SK-N-SH treated with all-trans-retinoic acid at 6 μM for 48 hours (cell line): ENCODE data around the gene MAP4K4.

Experiments
- ATAC-seq: fragments of 200-7000 bp; cut with Tn5 transposase; 3 replicates; pipeline ENCODE4 v1.9.1; 2020; ENCODE audit warnings: mild to moderate bottlenecking, moderate library complexity
- BACH2 ChIP-seq: fragments of 250-450 bp; sonication (Bioruptor Pico); IDR thresholded peaks from 2 replicates; pipeline ENCODE4 v1.9.0; 2021; ENCODE audit warnings: mild to moderate bottlenecking, borderline replicate concordance
- CREB5 ChIP-seq: fragments of 250-450 bp; sonication (Bioruptor Pico); IDR thresholded peaks from 2 replicates; pipeline ENCODE4 v1.5.1; 2020; ENCODE audit warnings: low read depth, mild to moderate bottlenecking, moderate library complexity
- CSDC2 ChIP-seq: fragments of 250-450 bp; sonication (Bioruptor Pico); IDR thresholded peaks from 2 replicates; pipeline ENCODE4 v1.5.0; 2020; ENCODE audit warnings: mild to moderate bottlenecking, moderate library complexity
- CSRNP3 ChIP-seq: fragments of 250-450 bp; sonication (Bioruptor Pico); IDR thresholded peaks from 2 replicates; pipeline ENCODE4 v1.5.1; 2021; ENCODE audit warnings: mild to moderate bottlenecking, moderate library complexity
- ESRRG ChIP-seq: fragments of 250-450 bp; sonication (Bioruptor Pico); IDR thresholded peaks from 2 replicates; pipeline ENCODE4 v1.6.1; 2021; ENCODE audit warnings: mild to moderate bottlenecking
- GLIS3 ChIP-seq: fragments of 250-450 bp; sonication (Bioruptor Pico); IDR thresholded peaks from 2 replicates; pipeline ENCODE4 v1.5.0; 2020; ENCODE audit warnings: mild to moderate bottlenecking, moderate library complexity
- ISL1 ChIP-seq: fragments of 250-450 bp; sonication (Bioruptor Pico); IDR thresholded peaks from 2 replicates; pipeline ENCODE4 v2.1.2; 2022; ENCODE audit warnings: mild to moderate bottlenecking, moderate library complexity
- OSR1 ChIP-seq: fragments of 250-450 bp; sonication (Bioruptor Pico); IDR thresholded peaks from 2 replicates; pipeline ENCODE4 v1.8.0; 2022; ENCODE audit warnings: moderate library complexity, mild to moderate bottlenecking, inconsistent platforms
- PATZ1 ChIP-seq: fragments of 250-450 bp; sonication (Bioruptor Pico); IDR thresholded peaks from 2 replicates; pipeline ENCODE4 v1.8.0; 2020; ENCODE audit warnings: mild to moderate bottlenecking, moderate library complexity, borderline replicate concordance
- PPARA ChIP-seq: fragments of 250-450 bp; sonication (Bioruptor Pico); IDR thresholded peaks from 2 replicates; pipeline ENCODE4 v1.5.0; 2020; ENCODE audit warnings: mild to moderate bottlenecking, borderline replicate concordance
- RARB ChIP-seq: fragments of 250-450 bp; sonication (Bioruptor Pico); IDR thresholded peaks from 2 replicates; pipeline ENCODE4 v1.8.0; 2021; ENCODE audit warnings: mild to moderate bottlenecking, moderate library complexity
- SNAI2 ChIP-seq: fragments of 250-450 bp; sonication (Bioruptor Pico); IDR thresholded peaks from 2 replicates; pipeline ENCODE4 v1.5.0; 2020; ENCODE audit warnings: mild to moderate bottlenecking, moderate library complexity
- TCF4 ChIP-seq: fragments of 250-450 bp; sonication (Bioruptor Pico); IDR thresholded peaks from 2 replicates; pipeline ENCODE4 v1.8.0; 2021; ENCODE audit warnings: mild to moderate bottlenecking, moderate library complexity, borderline replicate concordance
- TSHZ2 ChIP-seq: fragments of 250-450 bp; sonication (Bioruptor Pico); IDR thresholded peaks from 2 replicates; pipeline ENCODE4 v1.5.0; 2020; ENCODE audit warnings: mild to moderate bottlenecking, moderate library complexity
- ZC3H10 ChIP-seq: fragments of 250-450 bp; sonication (Bioruptor Pico); IDR thresholded peaks from 2 replicates; pipeline ENCODE4 v1.5.1; 2021; ENCODE audit warnings: mild to moderate bottlenecking, moderate library complexity
- ZFP3 ChIP-seq: fragments of 250-450 bp; sonication (Bioruptor Pico); IDR thresholded peaks from 2 replicates; pipeline ENCODE4 v1.5.0; 2020; ENCODE audit warnings: mild to moderate bottlenecking, moderate library complexity
- ZNF565 ChIP-seq: fragments of 450-650 bp; formaldehyde crosslinking; conservative IDR thresholded peaks from 2 replicates; pipeline ENCODE4 v1.5.0; 2020; ENCODE audit warnings: low read depth, mild to moderate bottlenecking, moderate library complexity
- ZNF70 ChIP-seq: fragments of 450-650 bp; formaldehyde crosslinking; IDR thresholded peaks from 2 replicates; pipeline ENCODE4 v1.5.0; 2020; ENCODE audit warnings: mild to moderate bottlenecking, moderate library complexity
- ZNF8 ChIP-seq: fragments of 450-650 bp; formaldehyde crosslinking; IDR thresholded peaks from 2 replicates; pipeline ENCODE4 v1.5.0; 2020; ENCODE audit warnings: mild to moderate bottlenecking, moderate library complexity

MAP4K4 gene

GRCh38 chr2:101737478-101738255 lies 40.2 kb downstream of the MAP4K4 start:
- no peak for ATAC-seq
- TF ChIP-seq TCF4 (CRISPR knock-in tag) (no peak), PATZ1 (CRISPR knock-in tag) (no peak), ZC3H10 (CRISPR knock-in tag) (no peak), BACH2 (CRISPR knock-in tag) (no peak), ZNF565 (CRISPR knock-in tag) (no peak), CREB5 (CRISPR knock-in tag) (no peak)

- no peak for ATAC-seq
- TF ChIP-seq CSRNP3 (CRISPR knock-in tag), result no peak
- no peak for TF ChIP-seq PATZ1 (CRISPR knock-in tag)
- TF ChIP-seq ZNF565 (CRISPR knock-in tag), result no peak
- TF ChIP-seq ZNF70 (CRISPR knock-in tag), result no peak
- no peak for TF ChIP-seq RARB (CRISPR knock-in tag)
- no peak for TF ChIP-seq ZFP3
- no peak for TF ChIP-seq CSDC2 (CRISPR knock-in tag)
- TF ChIP-seq TSHZ2, result no peak
- no peak for TF ChIP-seq PPARA (CRISPR knock-in tag)
- TF ChIP-seq TCF4 (CRISPR knock-in tag), result no peak
- no peak for TF ChIP-seq ESRRG (CRISPR knock-in tag)
- TF ChIP-seq OSR1 (CRISPR knock-in tag), result no peak
- no peak for TF ChIP-seq ZNF8
- TF ChIP-seq ISL1 (CRISPR knock-in tag), result no peak
- TF ChIP-seq GLIS3 (CRISPR knock-in tag), result no peak
- no peak for TF ChIP-seq BACH2 (CRISPR knock-in tag)
- TF ChIP-seq CREB5 (CRISPR knock-in tag), result no peak
- TF ChIP-seq SNAI2 (CRISPR knock-in tag), result no peak
These were observed 41.1 kb downstream of the MAP4K4 start for GRCh38 chr2:101738649-101739048.
